SK-N-SH (cell line): Measurements from ENCODE around the gene GJD3. TPM values are rescaled to one million over a fixed set of nuclear protein-coding genes. Genes with fewer than 3 reads are reported as not detected.

Experiments used
- CTCF ChIA-PET: fragments of 300-600, 350-600 bp; formaldehyde crosslinking; extraction: SDS; loops from one replicate; lab custom pipeline; 2021; lab: Yijun Ruan, JAX
- POLR2A ChIA-PET: fragments of 350-600 bp; sonication (Branson Sonifier 250); formaldehyde crosslinking; extraction: SDS; loops from one replicate; lab custom pipeline; 2020; ENCODE audit warnings: antibody characterized with exemption, inconsistent platforms; lab: Yijun Ruan, JAX
- DNase-seq: peaks from one replicate; pipeline ENCODE4 v3.0.0; 2012
- H2AFZ ChIP-seq: fragments of 200-600 bp; sonication (generic); 2 replicates; pipeline ENCODE4 v1.8.1; 2016; ENCODE audit warnings: antibody characterized with exemption, mild to moderate bottlenecking, low read depth
- H3F3A ChIP-seq: fragments of 200-600 bp; sonication (generic); replicated peaks from 2 replicates; pipeline ENCODE3; 2016; ENCODE audit warnings: antibody characterized with exemption, mild to moderate bottlenecking; ENCODE audit not compliant: insufficient read depth
- H3K27ac ChIP-seq, 2 experiments: fragments of 200-500 bp in 1 of 2; fragments of 200-600 bp in 1 of 2; sonication (Bioruptor generic) in 1 of 2; sonication (generic), shearing (Covaris generic) in 1 of 2; 2 replicates each; pipeline versions ENCODE4 v1.5.1 to v1.6.1; 2014 to 2016; ENCODE audit warnings: low read depth in 2 of 2, inconsistent platforms in 1 of 2, low read length in 1 of 2, mild to moderate bottlenecking in 1 of 2, mixed read lengths in 1 of 2
- H3K27me3 ChIP-seq: fragments of 200-600 bp; sonication (generic), shearing (Covaris generic); 2 replicates; pipeline ENCODE4 v1.6.1; 2016; ENCODE audit warnings: mixed run types; ENCODE audit not compliant: insufficient read depth
- H3K36me3 ChIP-seq, 2 experiments: fragments of 200-500 bp in 1 of 2; fragments of 200-600 bp in 1 of 2; sonication (Bioruptor generic) in 1 of 2; sonication (generic) in 1 of 2; replicated peaks in 1 of 2; 2 replicates each; pipeline versions ENCODE3 to v1.5.1; 2014 to 2016; ENCODE audit warnings: low read length in 1 of 2, mild to moderate bottlenecking in 1 of 2; ENCODE audit not compliant: insufficient read depth in 2 of 2, control insufficient read depth in 1 of 2
- H3K4me1 ChIP-seq, 2 experiments: fragments of 200-500 bp in 1 of 2; fragments of 200-600 bp in 1 of 2; sonication (Bioruptor generic) in 1 of 2; sonication (generic), shearing (Covaris generic) in 1 of 2; 2 replicates each; pipeline versions ENCODE4 v1.5.1 to v1.6.1; 2014 to 2016; ENCODE audit warnings: low read depth in 1 of 2, low read length in 1 of 2, mixed run types in 1 of 2; ENCODE audit not compliant: insufficient read depth in 2 of 2, control insufficient read depth in 1 of 2
- H3K4me2 ChIP-seq: fragments of 200-600 bp; sonication (generic), shearing (Covaris generic); 2 replicates; pipeline ENCODE4 v1.6.1; 2017; ENCODE audit warnings: mixed run types
- H3K4me3 ChIP-seq, 2 experiments: fragments of 200-500 bp in 1 of 2; fragments of 200-600 bp in 1 of 2; sonication (Bioruptor generic) in 1 of 2; sonication (generic), shearing (Covaris generic) in 1 of 2; 2 replicates each; pipeline versions ENCODE4 v1.5.1 to v1.8.1; 2014 to 2016; ENCODE audit warnings: low read depth in 2 of 2, inconsistent platforms in 1 of 2, low read length in 1 of 2, mild to moderate bottlenecking in 1 of 2, mixed read lengths in 1 of 2, moderate library complexity in 1 of 2
- H3K79me2 ChIP-seq: fragments of 200-600 bp; sonication (generic); 2 replicates; pipeline ENCODE4 v1.8.1; 2017; ENCODE audit warnings: mild to moderate bottlenecking; ENCODE audit not compliant: insufficient read depth
- H3K9ac ChIP-seq: fragments of 200-600 bp; sonication (generic); 2 replicates; pipeline ENCODE4 v1.6.1; 2017; ENCODE audit warnings: mixed run types
- H3K9me2 ChIP-seq: fragments of 200-600 bp; sonication (generic); 2 replicates; pipeline ENCODE4 v1.6.1; 2017; ENCODE audit warnings: mixed run types
- H3K9me3 ChIP-seq: fragments of 200-600 bp; sonication (generic); 2 replicates; pipeline ENCODE4 v1.6.1; 2017; ENCODE audit warnings: mixed run types, mild to moderate bottlenecking, moderate library complexity
- H4K20me1 ChIP-seq: fragments of 200-600 bp; sonication (generic); 2 replicates; pipeline ENCODE4 v1.6.1; 2017; ENCODE audit warnings: mild to moderate bottlenecking, mixed run types; ENCODE audit not compliant: insufficient read depth
- ELF1 ChIP-seq: IDR thresholded peaks from 2 replicates; pipeline ENCODE4 v1.4.0; 2012
- EP300 ChIP-seq, 2 experiments: IDR thresholded peaks; 2 replicates each; pipeline versions ENCODE4 v1.4.0 to v1.6.1; 2012; ENCODE audit warnings: borderline replicate concordance in 1 of 2, low read depth in 1 of 2, low read length in 1 of 2
- EZH2phosphoT487 ChIP-seq: fragments of 200-600 bp; sonication (generic); IDR thresholded peaks from 2 replicates; pipeline ENCODE4 v1.6.1; 2017; ENCODE audit warnings: low read depth, mixed run types, mild to moderate bottlenecking, antibody characterized with exemption, moderate library complexity, borderline replicate concordance
- FOXJ3 ChIP-seq: sonication (generic); formaldehyde crosslinking; IDR thresholded peaks from 2 replicates; pipeline ENCODE4 v1.5.1; 2020; ENCODE audit warnings: mild to moderate bottlenecking, missing genetic modification reagents
- GATA2 ChIP-seq: sonication (generic); formaldehyde crosslinking; IDR thresholded peaks from 2 replicates; pipeline ENCODE4 v1.5.0; 2020; ENCODE audit warnings: mild to moderate bottlenecking, missing genetic modification reagents
- MXI1 ChIP-seq: IDR thresholded peaks from 2 replicates; pipeline ENCODE4 v1.6.1; 2012; ENCODE audit warnings: mild to moderate bottlenecking, low read depth, low read length, improper control_type of control experiment
- NRF1 ChIP-seq: IDR thresholded peaks from 2 replicates; pipeline ENCODE4 v1.6.1; 2012; ENCODE audit warnings: low read depth, mild to moderate bottlenecking, low read length
- PBX3 ChIP-seq: IDR thresholded peaks from 2 replicates; pipeline ENCODE4; 2012
- POLR2AphosphoS5 ChIP-seq: IDR thresholded peaks from 2 replicates; pipeline ENCODE4 v1.6.1; 2012; ENCODE audit warnings: low read depth, low read length
- RAD21 ChIP-seq: IDR thresholded peaks from 2 replicates; pipeline ENCODE4 v1.6.1; 2012; ENCODE audit warnings: mild to moderate bottlenecking, low read length
- RCOR1 ChIP-seq: fragments of 150-350 bp; IDR thresholded peaks from 2 replicates; pipeline ENCODE4 v1.6.1; 2017; ENCODE audit warnings: antibody characterized with exemption, low read length
- RXRA ChIP-seq: IDR thresholded peaks from 2 replicates; pipeline ENCODE4 v1.4.0; 2012; ENCODE audit warnings: low read depth, mild to moderate bottlenecking, borderline replicate concordance
- SIN3A ChIP-seq: IDR thresholded peaks from 2 replicates; pipeline ENCODE4 v1.6.1; 2012; ENCODE audit warnings: low read depth, mild to moderate bottlenecking, low read length, moderate library complexity, borderline replicate concordance
- TAF1 ChIP-seq: IDR thresholded peaks from 2 replicates; pipeline ENCODE4 v1.6.1; 2012; ENCODE audit warnings: low read depth, mild to moderate bottlenecking, low read length, moderate library complexity, borderline replicate concordance
- TCF12 ChIP-seq: IDR thresholded peaks from 2 replicates; pipeline ENCODE4 v1.4.0; 2012
- USF2 ChIP-seq: fragments of 150-350 bp; IDR thresholded peaks from 2 replicates; pipeline ENCODE4 v1.6.1; 2017; ENCODE audit warnings: antibody characterized with exemption, low read length, low read depth, borderline replicate concordance
- YY1 ChIP-seq: IDR thresholded peaks from 2 replicates; pipeline ENCODE4 v1.4.0; 2012; ENCODE audit warnings: low read depth, mild to moderate bottlenecking
- WGBS: methylation state at CpG from one replicate; pipeline ENCODE4 v1.1.6; 2017; ENCODE audit warnings: low lambda C conversion rate; 5-methylcytosine and 5-hydroxymethylcytosine counted together
- polyA plus RNA-seq, 3 experiments: library from polyadenylated mRNA; depleted of rRNA; stranded (reverse); fragments of >200 nt; gene quantifications; 2 replicates each; pipeline ENCODE4 v1.2.3, GENCODE V29; 2012
- TF ChIP-seq, protein P1 (sequence below): IDR thresholded peaks from 2 replicates; pipeline ENCODE4 v1.4.0; 2012; ENCODE audit warnings: low read depth
- TF ChIP-seq, protein P2 (sequence below): IDR thresholded peaks from 2 replicates; pipeline ENCODE4 v1.4.0; 2012; ENCODE audit warnings: low read depth, borderline replicate concordance

GJD3 gene
- polyA plus RNA-seq, 1 of the 3 experiments (the other 2 are of a cell fraction), result not detected

DNA sequence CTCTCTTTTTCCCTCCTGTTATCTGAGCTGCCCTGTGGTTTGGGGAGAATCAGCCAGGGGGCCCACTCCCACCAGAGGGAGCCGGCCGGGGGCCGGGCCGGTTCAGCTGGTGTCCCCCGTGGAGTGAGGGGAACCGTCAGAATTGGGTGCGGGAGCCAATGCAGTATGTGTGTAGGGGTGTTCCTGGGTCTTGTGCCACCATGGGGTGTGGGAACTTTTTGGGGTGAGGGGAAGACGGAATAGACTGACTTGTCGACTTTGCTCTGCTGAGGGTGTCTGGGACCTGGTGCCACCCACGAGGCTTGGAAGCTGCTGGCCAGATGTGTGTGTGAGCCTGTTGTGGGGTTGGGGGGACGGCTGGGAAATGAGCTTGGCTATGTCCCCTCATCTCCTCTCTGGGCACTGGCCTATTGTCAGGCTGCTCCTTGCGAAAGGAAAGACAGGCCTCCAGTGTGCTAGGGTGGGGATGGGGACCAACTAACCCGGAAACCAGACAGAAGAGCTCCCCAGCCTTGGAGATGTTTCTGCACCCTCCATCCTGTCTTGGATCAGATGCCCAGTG, 45.6 kb downstream of the GJD3 start (continued):
- TF ChIP-seq PBX3 (no peak), USF2 (no peak), GATA2 (no peak), EP300 (IDR thresholded peaks at IDR 0.05; ENCODE audit: borderline replicate concordance in 1 of 2, low read depth in 1 of 2, low read length in 1 of 2) (no peak), ELF1 (no peak), FOXJ3 (no peak), EZH2phosphoT487 (no peak), RXRA (no peak)
- TF ChIP-seq, all 33 proteins: peak for 2

- no peaks in the 10 kb centered on the region for H3K27me3 ChIP-seq
- peak; percentile 99 for DNase-seq
- peak overlapping the region; percentile 95 for H3K4me2 ChIP-seq
- ChIA-PET POLR2A (interaction anchor here (0.7 to 2.9 kb wide), 11 partner anchors 9 to 33 kb away, joined by 3 to 7 read pairs (median 5); partner anchors contain the start of gene RARA), CTCF (interaction anchor here (0.6 to 57.6 kb wide), 7 partner anchors 13 to 1583 kb away, joined by 3 to 1706 read pairs (median 3); partner anchors contain the start of genes CDC6, GJD3 and RARA)
- peak overlapping the region; percentile 97 for H3K9ac ChIP-seq
- H3K4me1 ChIP-seq, result peaks cover 61 to 91% of the 10 kb centered on the region in 2 experiments
- H3K79me2 ChIP-seq, result peaks cover 71% of the 10 kb centered on the region
- no peaks in the 10 kb centered on the region for H3K9me3 ChIP-seq
- TF ChIP-seq USF2 (peak; percentile 67), MXI1 (peak; percentile 98), PBX3 (0 out of 2 replicates have a peak, but pooled peaks have one; percentile 14), TCF12 (no peak), POLR2AphosphoS5 (peak; percentile 58), RCOR1 (no peak), FOXJ3 (no peak), SIN3A (peak; percentile 75; the same call in 1 of the 2 replicates), NRF1 (peak; percentile 55), YY1 (peak; percentile 88), RAD21 (0 out of 2 replicates have a peak, but pooled peaks have one; percentile 8), EZH2phosphoT487 (no peak), TAF1 (peak; percentile 76)
- TF ChIP-seq, protein P1, sequence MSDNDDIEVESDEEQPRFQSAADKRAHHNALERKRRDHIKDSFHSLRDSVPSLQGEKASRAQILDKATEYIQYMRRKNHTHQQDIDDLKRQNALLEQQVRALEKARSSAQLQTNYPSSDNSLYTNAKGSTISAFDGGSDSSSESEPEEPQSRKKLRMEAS, result peak; percentile 90
- TF ChIP-seq, protein P2, sequence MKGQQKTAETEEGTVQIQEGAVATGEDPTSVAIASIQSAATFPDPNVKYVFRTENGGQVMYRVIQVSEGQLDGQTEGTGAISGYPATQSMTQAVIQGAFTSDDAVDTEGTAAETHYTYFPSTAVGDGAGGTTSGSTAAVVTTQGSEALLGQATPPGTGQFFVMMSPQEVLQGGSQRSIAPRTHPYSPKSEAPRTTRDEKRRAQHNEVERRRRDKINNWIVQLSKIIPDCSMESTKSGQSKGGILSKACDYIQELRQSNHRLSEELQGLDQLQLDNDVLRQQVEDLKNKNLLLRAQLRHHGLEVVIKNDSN, result peak; percentile 91
- H2AFZ ChIP-seq, result 0 out of 2 replicates have a peak overlapping the region, but pooled peaks have one; percentile 43
- 3% methylated on average over 24 of the region's 70 CpGs for WGBS
- H3K9me2 ChIP-seq, result no peaks in the 10 kb centered on the region
- no peaks in the 10 kb centered on the region for H3K36me3 ChIP-seq
- peaks cover 41% of the 10 kb centered on the region for H3F3A ChIP-seq
- peak overlapping the region; percentile 89 to 96 for H3K4me3 ChIP-seq
- H4K20me1 ChIP-seq, result peaks cover 23% of the 10 kb centered on the region
- peak overlapping the region; percentile 94 to 95 for H3K27ac ChIP-seq
Observed at GRCh38 chr17:40317880-40318829, 46.4 kb downstream of the GJD3 start.
